HG03097 (cell line): ENCODE measurements around the gene ADM2.

Source experiments
- ATAC-seq: cut with Tn5 transposase; IDR thresholded peaks from one replicate; pipeline ENCODE4 v1.9.1; 2021; ENCODE audit not compliant: unreplicated experiment, low FRiP score

Gene ADM2

GRCh38 chr22:50465066-50465930 is 16.0 kb upstream of the ADM2 start:
- ATAC-seq = no peak

- no peak for ATAC-seq
Observed at GRCh38 chr22:50467341-50467740, 14.0 kb upstream of the ADM2 start.

- ATAC-seq = no peak
Observed at GRCh38 chr22:50467773-50468440, 13.4 kb upstream of the ADM2 start.

GRCh38 chr22:50468626-50469025 is 12.7 kb upstream of the ADM2 start:
- ATAC-seq = no peak

DNA sequence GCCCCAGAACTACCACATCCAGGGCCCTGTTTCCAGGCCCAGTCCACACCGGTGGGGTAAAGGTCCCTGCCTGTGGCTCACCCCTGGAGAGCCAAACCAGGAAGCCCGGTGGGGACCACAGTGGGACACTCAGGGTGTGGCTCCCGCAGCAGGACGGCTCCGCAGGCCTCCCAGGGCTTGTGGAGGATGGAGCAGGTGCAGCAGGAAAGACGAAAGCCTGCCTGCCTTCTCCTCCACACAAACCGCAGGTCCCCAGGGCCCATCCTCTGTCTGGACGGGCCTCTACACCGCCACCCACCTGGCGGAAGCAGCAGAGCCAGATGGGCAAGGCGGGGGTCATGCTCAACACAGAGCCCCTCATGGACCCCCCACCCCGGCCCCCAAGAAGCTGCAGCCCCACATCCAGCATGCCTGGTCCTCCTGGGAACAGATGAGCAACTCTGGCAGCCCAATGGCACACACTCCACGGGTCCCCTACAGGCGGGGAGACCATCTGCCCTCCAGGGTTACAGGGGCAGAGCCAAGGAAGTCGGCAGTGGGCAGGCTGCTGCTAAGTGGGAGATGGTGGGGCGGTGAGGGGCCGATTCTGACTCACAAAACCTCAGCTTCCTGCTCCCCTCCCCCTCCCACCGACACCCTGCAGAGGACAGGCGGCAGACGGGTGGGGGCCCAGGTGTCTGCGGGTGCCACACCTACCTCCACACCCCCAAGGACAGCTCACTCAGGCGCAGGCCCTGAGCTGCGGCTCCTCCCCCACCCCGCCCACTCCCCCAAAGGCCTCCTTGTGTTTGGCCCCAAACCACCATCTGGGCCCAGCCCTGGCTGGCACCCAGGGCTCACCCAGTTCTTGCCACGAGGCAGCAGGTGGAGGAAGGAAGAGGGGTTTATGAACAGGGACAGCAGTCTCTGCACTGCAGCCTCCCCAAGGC is 11.7 kb upstream of the ADM2 start:
- ATAC-seq = peak; percentile 45

- ATAC-seq = no peak
Observed at GRCh38 chr22:50470491-50470890, 10.9 kb upstream of the ADM2 start.

DNA sequence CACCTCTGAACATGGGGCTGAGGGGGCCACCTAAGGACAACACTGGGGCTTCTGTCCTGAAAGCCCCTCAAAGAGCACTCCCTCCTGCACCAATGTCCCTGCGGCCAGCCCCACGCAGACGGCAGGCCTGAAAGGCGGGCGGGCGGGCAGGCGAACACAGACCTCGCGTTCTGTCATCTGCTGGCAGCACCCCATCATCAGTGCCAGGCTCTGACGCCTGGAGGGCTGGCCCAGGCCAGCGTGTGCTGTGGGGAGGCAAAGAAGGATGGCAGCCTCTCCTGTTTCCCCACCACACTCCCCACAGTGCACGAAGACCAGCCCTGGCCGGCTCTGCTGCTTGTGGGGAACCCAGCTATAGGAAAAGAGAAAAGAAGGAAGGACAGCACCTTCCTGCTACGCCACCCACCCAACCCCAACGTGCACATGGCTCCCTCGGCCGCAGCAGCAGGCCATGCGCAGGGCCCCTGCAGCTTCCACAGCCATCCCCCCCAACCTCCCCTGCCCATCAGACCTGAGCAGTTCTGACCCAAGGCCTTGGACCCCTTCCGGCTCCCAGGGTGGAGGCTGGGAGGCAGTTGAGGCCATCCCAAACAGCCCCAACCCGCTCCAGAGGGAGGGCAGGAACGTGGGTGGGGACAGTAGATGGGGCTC is 10.0 kb upstream of the ADM2 start:
- no peak for ATAC-seq

DNA sequence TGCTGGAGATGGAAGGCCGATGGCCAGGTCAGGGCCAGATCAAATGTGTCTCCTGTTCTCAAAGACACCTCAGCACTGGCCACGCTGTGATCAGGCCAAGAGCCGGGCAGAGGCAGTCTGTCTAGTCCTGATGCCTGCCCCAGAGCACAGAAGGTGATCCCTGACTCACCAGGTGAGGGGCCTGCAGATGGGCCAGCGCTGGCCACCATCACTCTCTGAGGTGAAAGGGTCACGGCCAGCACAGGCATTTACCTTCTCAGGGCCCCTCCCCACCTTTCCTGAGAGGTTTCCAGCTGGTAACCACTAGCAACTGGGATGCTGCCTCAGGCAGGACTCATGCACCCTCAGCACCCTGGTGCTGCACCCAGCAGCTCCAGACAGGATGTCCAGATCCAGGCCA is 9.4 kb upstream of the ADM2 start:
- no peak for ATAC-seq

- no peak for ATAC-seq
Observed at GRCh38 chr22:50473088-50473487, 8.3 kb upstream of the ADM2 start.

DNA sequence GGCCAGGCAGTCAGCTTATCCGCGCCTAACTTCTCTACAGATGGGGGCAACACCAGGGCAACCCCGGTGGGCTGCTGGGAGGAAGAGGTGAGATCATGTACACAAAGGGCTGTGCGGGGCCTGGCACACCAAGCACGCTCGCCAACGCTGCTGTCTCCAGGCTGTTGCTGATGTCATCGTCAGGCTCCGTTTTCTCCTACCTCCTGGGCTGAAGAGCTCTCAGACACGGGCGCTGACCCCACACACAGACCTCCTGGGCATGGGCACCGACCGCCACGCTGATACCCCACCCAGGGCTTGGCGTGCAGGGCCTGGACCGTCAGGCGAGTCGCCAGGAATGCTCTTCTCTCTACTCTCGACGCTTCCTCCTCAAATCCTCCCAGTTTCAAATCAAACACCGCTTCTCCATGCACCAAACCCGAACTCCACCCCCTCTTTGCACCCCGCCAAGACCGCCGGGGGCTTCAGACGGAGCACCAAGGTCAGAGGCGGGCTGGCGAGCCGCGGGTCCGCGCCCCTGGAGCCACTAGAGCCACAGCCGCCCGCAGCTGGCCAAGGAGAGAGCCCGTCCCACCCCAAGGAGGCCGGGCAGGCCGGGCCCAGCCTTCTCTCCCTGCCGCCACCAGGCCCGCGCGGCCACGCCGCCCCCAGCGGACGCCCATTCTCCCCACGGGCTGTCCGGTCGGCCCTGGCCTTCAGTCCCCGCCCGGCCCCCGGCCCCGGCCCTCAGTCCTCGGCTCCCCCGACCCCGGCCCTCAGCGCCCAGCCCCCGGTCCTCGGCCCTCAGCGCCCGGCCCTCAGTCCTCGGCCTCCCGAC is 7.3 kb upstream of the ADM2 start:
- no peak for ATAC-seq

DNA sequence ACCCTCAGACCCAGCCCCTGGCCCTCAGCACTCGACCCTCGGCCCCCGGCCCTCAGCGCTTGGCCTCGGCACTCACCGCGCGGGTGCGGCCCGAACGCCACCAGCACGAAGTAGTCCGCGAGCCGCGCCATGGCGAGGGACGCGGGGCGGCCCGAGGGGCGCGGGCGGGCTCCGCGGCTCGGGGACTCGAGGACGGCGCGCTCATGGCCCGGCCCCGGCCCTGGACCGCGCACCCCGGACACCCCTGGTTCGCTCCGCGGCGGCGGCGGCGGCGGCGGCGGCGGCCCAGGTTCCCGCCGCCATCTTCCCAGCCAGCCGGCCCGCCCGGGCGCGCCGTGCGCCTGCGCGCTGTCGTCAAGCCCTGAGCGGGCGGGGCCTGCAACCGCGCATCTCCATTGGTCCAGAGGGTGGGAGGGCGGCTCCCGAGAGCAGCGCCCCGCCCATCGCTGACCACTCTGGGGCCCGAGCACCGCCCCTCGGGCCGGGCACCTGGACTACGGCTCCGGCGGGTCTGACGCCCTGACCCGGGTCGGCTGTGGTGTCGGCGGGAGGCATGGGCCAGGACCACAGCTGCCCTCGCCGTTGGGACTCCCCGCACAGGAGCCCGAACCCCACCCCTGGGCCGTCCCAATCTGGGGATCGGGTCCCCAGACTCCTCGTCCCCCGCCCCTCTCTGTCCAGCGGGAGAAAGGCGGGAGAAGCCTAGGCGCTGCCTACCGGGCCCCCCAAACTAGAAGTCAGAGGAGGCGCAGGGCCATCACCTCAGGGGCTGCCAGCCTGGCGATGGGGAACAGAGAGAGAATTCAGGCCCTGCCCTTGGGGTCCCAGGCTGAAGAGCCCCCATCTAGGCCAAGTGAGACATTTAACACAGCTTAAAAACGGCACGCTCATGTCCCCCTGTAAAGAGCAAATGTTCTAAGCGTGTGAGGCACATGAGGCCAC is 6.4 kb upstream of the ADM2 start, which contains the start of gene SBF1:
Gene SBF1, minus strand, starts transcription at position 326 of the 942 bp plus-strand sequence. Its CDS starts 195 bp downstream, at position 131.
- ATAC-seq = peak; percentile 70

DNA sequence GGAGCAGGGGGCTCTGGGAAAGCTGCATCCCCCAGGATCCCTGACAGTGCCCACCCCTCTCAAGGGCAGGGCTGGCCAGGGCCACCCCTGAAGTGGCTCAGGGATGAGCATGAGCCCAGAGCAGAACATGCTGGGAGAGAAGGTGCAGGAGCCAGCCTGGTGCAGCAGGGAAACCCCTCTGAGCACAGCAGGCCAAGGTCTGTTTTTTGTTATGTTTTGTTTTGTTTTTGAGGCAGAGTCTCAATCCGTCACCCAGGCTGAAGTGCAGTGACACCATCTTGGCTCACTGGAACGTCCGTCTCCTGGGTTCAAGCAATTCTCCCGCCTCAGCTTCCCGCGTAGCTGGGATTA is 5.7 kb upstream of the ADM2 start:
- ATAC-seq = no peak

DNA sequence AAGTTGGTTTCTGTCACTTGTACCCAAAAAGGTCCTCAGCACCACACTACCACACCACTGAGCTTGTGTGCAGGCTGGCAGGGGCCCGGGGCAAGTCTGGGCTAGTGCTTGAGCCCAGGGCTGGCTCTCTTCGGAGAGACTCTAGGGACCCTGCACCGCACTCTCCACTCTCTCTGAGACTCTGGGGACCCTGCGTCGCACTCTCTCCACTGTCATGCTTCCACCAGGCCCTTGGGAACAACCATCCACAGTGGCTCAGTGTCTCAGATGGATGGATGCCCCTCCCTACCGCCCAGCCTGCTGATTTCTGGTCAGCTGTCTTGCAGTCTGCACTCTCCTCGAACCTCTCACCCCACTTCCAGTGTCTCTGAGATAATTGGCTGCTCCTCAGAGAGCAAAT is 4.5 kb upstream of the ADM2 start:
- ATAC-seq = no peak

DNA sequence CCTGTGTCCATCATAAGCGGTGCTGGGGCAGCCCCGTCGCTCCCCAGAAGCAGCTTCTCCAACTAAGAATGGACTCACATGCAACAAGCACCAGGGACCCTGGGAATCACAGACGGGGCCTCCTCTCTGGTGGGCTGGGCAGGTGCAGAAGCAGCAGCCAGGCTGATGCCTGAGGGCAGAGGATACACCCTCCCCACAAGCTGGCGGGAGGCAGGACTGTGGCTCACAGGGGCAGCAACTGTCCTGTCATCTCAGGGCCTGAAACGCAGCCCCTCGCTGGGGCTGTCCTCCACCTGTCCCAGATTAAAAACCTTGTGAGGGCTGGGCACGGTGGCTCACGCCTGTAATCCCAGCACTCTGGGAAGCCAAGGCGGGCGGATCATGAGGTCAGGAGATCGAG is 3.4 kb upstream of the ADM2 start:
- ATAC-seq = no peak

- no peak for ATAC-seq
Observed at GRCh38 chr22:50479721-50480120, 1.6 kb upstream of the ADM2 start.

DNA sequence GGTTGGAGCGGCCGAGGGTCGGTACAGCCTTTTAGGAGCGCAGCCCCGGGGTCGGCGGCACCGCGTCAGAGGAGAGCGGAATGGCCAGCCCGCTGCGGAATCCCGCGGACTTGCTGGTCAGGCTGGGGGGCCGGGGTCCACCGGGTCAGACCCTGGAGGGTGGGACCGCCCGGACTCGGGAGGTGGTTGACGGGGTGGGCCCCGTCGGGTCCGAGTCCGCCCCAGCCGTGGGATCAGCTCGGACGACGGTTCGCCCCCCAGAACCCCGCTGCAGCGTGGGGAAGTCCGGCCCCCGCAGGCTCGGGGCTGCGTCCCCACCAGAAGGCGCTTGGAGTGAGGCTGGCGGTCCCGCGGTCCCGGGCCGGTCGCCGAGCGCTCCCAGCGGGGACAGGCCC is 301 bp upstream of the ADM2 start:
- no peak for ATAC-seq

DNA sequence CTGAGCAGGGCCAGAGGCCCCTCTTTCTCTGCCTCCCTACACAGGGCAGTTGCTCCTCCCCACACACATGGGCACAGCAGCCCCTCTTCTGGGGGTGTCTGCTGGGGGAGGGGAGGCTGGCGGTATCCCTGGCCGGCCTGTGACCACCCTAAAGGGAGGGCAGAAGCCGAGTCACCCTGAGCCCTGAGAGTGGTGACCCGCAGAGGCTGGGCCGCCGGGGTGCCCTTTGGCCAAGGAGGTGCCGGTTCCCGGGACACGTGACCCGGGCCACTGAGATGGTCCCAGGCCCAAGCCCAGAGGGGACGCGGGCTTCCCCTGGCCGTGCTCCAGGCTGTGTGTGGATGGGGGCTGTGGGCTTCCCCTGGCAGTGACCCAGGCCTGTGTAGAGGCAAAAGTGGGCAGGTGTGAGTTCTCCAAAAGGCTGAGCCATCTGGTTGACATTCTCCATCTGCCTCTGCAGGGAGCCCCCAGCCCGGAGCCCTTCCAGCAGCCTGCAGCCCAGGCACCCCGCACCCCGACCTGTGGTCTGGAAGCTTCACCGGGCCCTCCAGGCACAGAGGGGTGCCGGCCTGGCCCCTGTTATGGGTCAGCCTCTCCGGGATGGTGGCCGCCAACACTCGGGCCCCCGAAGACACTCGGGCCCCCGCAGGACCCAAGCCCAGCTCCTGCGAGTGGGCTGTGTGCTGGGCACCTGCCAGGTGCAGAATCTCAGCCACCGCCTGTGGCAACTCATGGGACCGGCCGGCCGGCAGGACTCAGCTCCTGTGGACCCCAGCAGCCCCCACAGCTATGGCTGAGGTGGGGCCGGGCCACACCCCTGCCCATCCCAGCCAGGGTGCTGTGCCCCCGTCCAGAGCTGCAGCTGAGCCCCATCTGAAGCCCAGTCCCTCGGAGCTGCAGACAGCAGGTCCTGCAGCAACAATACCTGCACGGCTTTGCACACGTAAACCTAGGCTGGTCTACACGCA is 1.0 kb downstream of the ADM2 start:
- ATAC-seq = no peak
